GM12878 (cell line): ENCODE measurements around the gene CDHR4. TPM values are rescaled to one million over a fixed set of nuclear protein-coding genes. Genes with fewer than 3 reads are reported as not detected.

Source experiments
- BCLAF1 ChIP-seq: fragments of 450-650 bp; IDR thresholded peaks from 2 replicates; pipeline ENCODE4 v1.6.1; 2017; ENCODE audit warnings: antibody characterized with exemption, mild to moderate bottlenecking, moderate library complexity
- CTCF ChIP-seq, 3 experiments: IDR thresholded peaks in 2 of 3; conservative IDR thresholded peaks in 1 of 3; 2 replicates each; pipeline ENCODE4 v1.5.1; 2011; ENCODE audit warnings: low read depth in 3 of 3, low read length in 3 of 3, mild to moderate bottlenecking in 3 of 3, control low read depth in 2 of 3, moderate library complexity in 2 of 3, inconsistent platforms in 1 of 3, mixed read lengths in 1 of 3; ENCODE audit not compliant: control insufficient read depth in 2 of 3, insufficient read depth in 1 of 3; ENCODE audit errors: extremely low read depth in 1 of 3
- DPF2 ChIP-seq: fragments of 450-650 bp; IDR thresholded peaks from 2 replicates; pipeline ENCODE4 v1.6.1; 2017; ENCODE audit warnings: mild to moderate bottlenecking
- EED ChIP-seq: sonication (generic); IDR thresholded peaks from 2 replicates; pipeline ENCODE4 v1.6.1; 2016; ENCODE audit warnings: antibody characterized with exemption, low read depth
- HDAC2 ChIP-seq: fragments of 200-600 bp; sonication (generic); IDR thresholded peaks from 2 replicates; pipeline ENCODE4 v1.6.1; 2017
- HDAC6 ChIP-seq: fragments of 200-600 bp; sonication (generic); IDR thresholded peaks from one replicate; pipeline ENCODE4 v1.8.0; 2017; ENCODE audit warnings: antibody characterized with exemption; ENCODE audit not compliant: unreplicated experiment
- MEF2A ChIP-seq: IDR thresholded peaks from 2 replicates; pipeline ENCODE4 v1.6.1; 2011; ENCODE audit warnings: low read depth, mild to moderate bottlenecking, low read length, moderate library complexity; ENCODE audit not compliant: insufficient read depth
- MTA3 ChIP-seq: IDR thresholded peaks from 2 replicates; pipeline ENCODE4 v1.6.1; 2012; ENCODE audit warnings: low read length, inconsistent platforms, borderline replicate concordance
- NBN ChIP-seq: fragments of 450-650 bp; IDR thresholded peaks from 2 replicates; pipeline ENCODE4 v1.6.1; 2016
- NFXL1 ChIP-seq: fragments of 450-650 bp; IDR thresholded peaks from 2 replicates; pipeline ENCODE4 v1.6.1; 2017; ENCODE audit warnings: antibody characterized with exemption, mild to moderate bottlenecking, borderline replicate concordance
- RAD21 ChIP-seq: IDR thresholded peaks from 2 replicates; pipeline ENCODE4 v1.6.1; 2011; ENCODE audit warnings: mild to moderate bottlenecking, low read depth, low read length, moderate library complexity; ENCODE audit not compliant: insufficient read depth
- RAD51 ChIP-seq: fragments of 450-650 bp; IDR thresholded peaks from 2 replicates; pipeline ENCODE4 v1.6.1; 2016; ENCODE audit warnings: moderate library complexity, mild to moderate bottlenecking, inconsistent platforms
- RELA ChIP-seq: fragments of 450-650 bp; IDR thresholded peaks from 2 replicates; pipeline ENCODE4 v1.8.0; 2014; ENCODE audit warnings: borderline replicate concordance; ENCODE audit not compliant: partially characterized antibody
- SMAD5 ChIP-seq: IDR thresholded peaks from 2 replicates; pipeline ENCODE4 v1.6.1; 2016; ENCODE audit warnings: antibody characterized with exemption, low read depth
- SRF ChIP-seq, 2 experiments: IDR thresholded peaks; 2 replicates each; pipeline ENCODE4 v1.6.1; 2011; ENCODE audit warnings: low read depth in 2 of 2, low read length in 2 of 2, mild to moderate bottlenecking in 1 of 2, moderate library complexity in 1 of 2
- TAF1 ChIP-seq: IDR thresholded peaks from 2 replicates; pipeline ENCODE4 v1.6.1; 2011; ENCODE audit warnings: mild to moderate bottlenecking, low read depth, low read length, borderline replicate concordance
- TCF7 ChIP-seq: IDR thresholded peaks from 2 replicates; pipeline ENCODE4 v1.6.1; 2014; ENCODE audit warnings: antibody characterized with exemption, borderline replicate concordance
- USF2 ChIP-seq: IDR thresholded peaks from 2 replicates; pipeline ENCODE4 v1.6.1; 2011; ENCODE audit warnings: low read depth, low read length, improper control_type of control experiment, borderline replicate concordance
- YY1 ChIP-seq: IDR thresholded peaks from 2 replicates; pipeline ENCODE4 v1.6.1; 2011; ENCODE audit warnings: low read depth, mild to moderate bottlenecking, low read length
- ZNF207 ChIP-seq: fragments of 450-650 bp; IDR thresholded peaks from 2 replicates; pipeline ENCODE4 v1.6.1; 2014; ENCODE audit warnings: antibody characterized with exemption, mild to moderate bottlenecking, borderline replicate concordance
- ZNF24 ChIP-seq: fragments of 450-650 bp; IDR thresholded peaks from 2 replicates; pipeline ENCODE4 v1.6.1; 2017; ENCODE audit warnings: antibody characterized with exemption, mild to moderate bottlenecking
- ZNF592 ChIP-seq: fragments of 450-650 bp; IDR thresholded peaks from 2 replicates; pipeline ENCODE4 v1.6.1; 2017; ENCODE audit warnings: mild to moderate bottlenecking, moderate library complexity
- polyA plus RNA-seq, 11 experiments: library from polyadenylated mRNA; depleted of rRNA in 4 of 11; unstranded in 6 of 11; stranded (reverse) in 5 of 11; fragments of >200 nt; fragmentation: Nextera tagmentation in 4 of 11; fragmentation: Illumina TruSeq in 1 of 11; extraction: Ambion mirVana in 4 of 11; extraction: Trizol in 1 of 11; gene quantifications; 1 replicate in 1 of 11; 2 replicates in 10 of 11; pipeline versions ENCODE4 v1.2.1 to v1.2.3, GENCODE V29; 2011 to 2016; ENCODE audit warnings: inconsistent platforms in 2 of 11, missing spikeins in 2 of 11, low read depth in 1 of 11
- total RNA-seq, 4 experiments: library from RNA; depleted of rRNA in 3 of 4; stranded (reverse); fragments of >200 nt in 3 of 4; fragmentation: Illumina TruSeq in 1 of 4; extraction: Trizol in 1 of 4; gene quantifications; 2 replicates each; pipeline versions ENCODE4 v1.2.1 to v1.2.3, GENCODE V29; 2013 to 2021

CDHR4 gene
- total and polyA plus RNA-seq, 10 of the 15 experiments (the other 5 are each of a cell fraction or from before 2014, with no cell fraction given): not detected

GRCh38 chr3:49813497-49814174 lies 14.0 kb upstream of the CDHR4 start, which contains the start of gene UBA7 (continued):
- TF ChIP-seq HDAC2 (no peak), MEF2A (no peak), SMAD5 (no peak), YY1 (peak; percentile 55), DPF2 (0 out of 2 replicates have a peak, but pooled peaks have one; percentile 21), EED (peak; percentile 51; the same call in 1 of the 2 replicates), RAD51 (no peak), ZNF24 (no peak), SRF (IDR thresholded peaks at IDR 0.05; ENCODE audit: low read depth in 2 of 2, low read length in 2 of 2) (no peak), HDAC6 (no peak), CTCF (IDR thresholded peaks at IDR 0.05 in 2 of 3, conservative IDR thresholded peaks at IDR 0.05 in 1 of 3; ENCODE audit: control insufficient read depth in 2 of 3, extremely low read depth in 1 of 3, insufficient read depth in 1 of 3, low read depth in 3 of 3, low read length in 3 of 3) (no peak), RELA (no peak), TCF7 (no peak), BCLAF1 (no peak), RAD21 (no peak), TAF1 (no peak), ZNF592 (no peak), ZNF207 (no peak), USF2 (no peak), NBN (0 out of 2 replicates have a peak, but pooled peaks have one; percentile 22), NFXL1 (no peak), MTA3 (no peak)
